Measurements from ENCODE around the gene S100A2.

The S100A2 gene

GRCh38 chr1:153534226-153534924, 31.3 kb downstream of the S100A2 start:
- Histone ChIP-seq H3K36me3 (ENCODE audit: insufficient read depth, low read length) (no peaks in the 10 kb centered on the region), H3K9ac (ENCODE audit: low read depth, low read length, poor library complexity, severe bottlenecking) (peak overlapping the region; percentile 94), H3K4me1 (ENCODE audit: insufficient read depth, low read length, poor library complexity, severe bottlenecking) (peaks cover 72% of the 10 kb centered on the region), H3K9me3 (ENCODE audit: insufficient read depth, low read depth, low read length) (no peaks in the 10 kb centered on the region), H3K79me2 (ENCODE audit: insufficient read depth, low read length) (peaks cover 37% of the 10 kb centered on the region), H4K20me1 (ENCODE audit: insufficient read depth, low read length, poor library complexity, severe bottlenecking) (no peaks in the 10 kb centered on the region), H3K27me3 (ENCODE audit: insufficient read depth, low read length, poor library complexity, severe bottlenecking) (no peaks in the 10 kb centered on the region), H3F3A (ENCODE audit: low read depth) (peaks cover 18% of the 10 kb centered on the region), H3K9me2 (replicated peaks; ENCODE audit: low read depth, low read length) (no peaks in the 10 kb centered on the region), H2AFZ (ENCODE audit: low read length) (no peak overlapping the region), H3K4me2 (ENCODE audit: low read depth, low read length, poor library complexity, severe bottlenecking) (peak overlapping the region; percentile 94), H3K4me3 (ENCODE audit: low read length, poor library complexity, severe bottlenecking) (peak overlapping the region; percentile 89)
- no peak for TF ChIP-seq CTCF (conservative IDR thresholded peaks at IDR 0.05; ENCODE audit: low read length)
- no peak for TF ChIP-seq EZH2phosphoT487 (IDR thresholded peaks at IDR 0.05; ENCODE audit: borderline replicate concordance)

- no peaks in the 10 kb centered on the region for H3K36me3 ChIP-seq (ENCODE audit: insufficient read depth, low read length)
- H3F3A ChIP-seq (ENCODE audit: low read depth): peaks cover 18% of the 10 kb centered on the region
- H3K9ac ChIP-seq (ENCODE audit: low read depth, low read length, poor library complexity, severe bottlenecking): peak overlapping the region; percentile 94
- H3K27me3 ChIP-seq (ENCODE audit: insufficient read depth, low read length, poor library complexity, severe bottlenecking): no peaks in the 10 kb centered on the region
- H3K9me2 ChIP-seq (replicated peaks; ENCODE audit: low read depth, low read length): no peaks in the 10 kb centered on the region
- H2AFZ ChIP-seq (ENCODE audit: low read length): no peak overlapping the region
- no peaks in the 10 kb centered on the region for H4K20me1 ChIP-seq (ENCODE audit: insufficient read depth, low read length, poor library complexity, severe bottlenecking)
- TF ChIP-seq CTCF (conservative IDR thresholded peaks at IDR 0.05; ENCODE audit: low read length) (no peak), EZH2phosphoT487 (IDR thresholded peaks at IDR 0.05; ENCODE audit: borderline replicate concordance) (no peak)
- peaks cover 37% of the 10 kb centered on the region for H3K79me2 ChIP-seq (ENCODE audit: insufficient read depth, low read length)
- no peaks in the 10 kb centered on the region for H3K9me3 ChIP-seq (ENCODE audit: insufficient read depth, low read depth, low read length)
- H3K4me3 ChIP-seq (ENCODE audit: low read length, poor library complexity, severe bottlenecking): peak overlapping the region; percentile 89
- peak overlapping the region; percentile 94 for H3K4me2 ChIP-seq (ENCODE audit: low read depth, low read length, poor library complexity, severe bottlenecking)
- peaks cover 72% of the 10 kb centered on the region for H3K4me1 ChIP-seq (ENCODE audit: insufficient read depth, low read length, poor library complexity, severe bottlenecking)
Observed at GRCh38 chr1:153533689-153534201, 31.9 kb downstream of the S100A2 start.

GRCh38 chr1:153532769-153533599, 32.7 kb downstream of the S100A2 start:
- peaks cover 37% of the 10 kb centered on the region for H3K79me2 ChIP-seq (ENCODE audit: insufficient read depth, low read length)
- peaks cover 66% of the 10 kb centered on the region for H3K4me1 ChIP-seq (ENCODE audit: insufficient read depth, low read length, poor library complexity, severe bottlenecking)
- peak overlapping the region; percentile 89 for H3K4me3 ChIP-seq (ENCODE audit: low read length, poor library complexity, severe bottlenecking)
- H3K9ac ChIP-seq (ENCODE audit: low read depth, low read length, poor library complexity, severe bottlenecking): peak overlapping the region; percentile 94
- TF ChIP-seq EZH2phosphoT487 (IDR thresholded peaks at IDR 0.05; ENCODE audit: borderline replicate concordance): no peak
- peak; percentile 83 for TF ChIP-seq CTCF (conservative IDR thresholded peaks at IDR 0.05; ENCODE audit: low read length)
- H3F3A ChIP-seq (ENCODE audit: low read depth): peaks cover 18% of the 10 kb centered on the region
- H2AFZ ChIP-seq (ENCODE audit: low read length): no peak overlapping the region
- no peaks in the 10 kb centered on the region for H4K20me1 ChIP-seq (ENCODE audit: insufficient read depth, low read length, poor library complexity, severe bottlenecking)
- no peaks in the 10 kb centered on the region for H3K9me3 ChIP-seq (ENCODE audit: insufficient read depth, low read depth, low read length)
- H3K9me2 ChIP-seq (replicated peaks; ENCODE audit: low read depth, low read length): no peaks in the 10 kb centered on the region
- peak overlapping the region; percentile 94 for H3K4me2 ChIP-seq (ENCODE audit: low read depth, low read length, poor library complexity, severe bottlenecking)
- H3K27me3 ChIP-seq (ENCODE audit: insufficient read depth, low read length, poor library complexity, severe bottlenecking): no peaks in the 10 kb centered on the region
- no peaks in the 10 kb centered on the region for H3K36me3 ChIP-seq (ENCODE audit: insufficient read depth, low read length)
